NB4 (cell line): ENCODE measurements around the gene UNC13B.

ENCODE experiments used
- DNase-seq: peaks from one replicate; pipeline ENCODE4 v3.0.0; 2010; ENCODE audit warnings: low read depth
- H3K4me3 ChIP-seq: one replicate; pipeline ENCODE4 v1.5.1; 2011; ENCODE audit warnings: mild to moderate bottlenecking, low read depth, low read length, moderate library complexity
- MYC ChIP-seq: IDR thresholded peaks from 2 replicates; pipeline ENCODE4 v1.6.1; 2011; ENCODE audit warnings: low read depth, low read length
- POLR2A ChIP-seq: IDR thresholded peaks from 2 replicates; pipeline ENCODE4 v1.6.1; 2011; ENCODE audit warnings: mild to moderate bottlenecking; ENCODE audit not compliant: insufficient read length; ENCODE audit errors: extremely low read depth
- TF ChIP-seq, protein P1 (sequence below): IDR thresholded peaks from one replicate; pipeline ENCODE4 v1.5.1; 2012; ENCODE audit warnings: low read depth, low read length
- TF ChIP-seq, protein P2 (sequence below): IDR thresholded peaks from 2 replicates; pipeline ENCODE4 v1.6.1; 2011; ENCODE audit warnings: low read depth, low read length

The UNC13B gene

DNA sequence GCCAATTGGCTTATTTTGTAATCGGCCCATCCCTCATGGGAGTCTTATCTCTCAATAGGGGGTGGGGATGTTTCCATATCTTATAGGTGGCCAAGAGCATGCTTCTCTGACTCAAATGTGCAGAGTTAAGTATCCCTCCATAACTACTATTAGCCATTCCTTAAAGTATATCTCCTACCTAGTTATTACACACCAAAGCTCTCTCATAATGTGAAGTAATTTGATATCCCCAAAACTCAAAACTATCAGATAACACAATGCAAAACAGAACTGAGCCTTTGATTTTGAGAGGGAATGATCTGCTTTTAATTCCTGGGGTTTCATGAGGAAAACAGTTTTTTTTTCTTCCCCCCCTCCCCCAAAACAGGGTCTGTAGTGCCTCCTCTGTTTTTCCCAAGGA lies 28.4 kb downstream of the UNC13B start:
- no peak for DNase-seq
- TF ChIP-seq, protein P1, sequence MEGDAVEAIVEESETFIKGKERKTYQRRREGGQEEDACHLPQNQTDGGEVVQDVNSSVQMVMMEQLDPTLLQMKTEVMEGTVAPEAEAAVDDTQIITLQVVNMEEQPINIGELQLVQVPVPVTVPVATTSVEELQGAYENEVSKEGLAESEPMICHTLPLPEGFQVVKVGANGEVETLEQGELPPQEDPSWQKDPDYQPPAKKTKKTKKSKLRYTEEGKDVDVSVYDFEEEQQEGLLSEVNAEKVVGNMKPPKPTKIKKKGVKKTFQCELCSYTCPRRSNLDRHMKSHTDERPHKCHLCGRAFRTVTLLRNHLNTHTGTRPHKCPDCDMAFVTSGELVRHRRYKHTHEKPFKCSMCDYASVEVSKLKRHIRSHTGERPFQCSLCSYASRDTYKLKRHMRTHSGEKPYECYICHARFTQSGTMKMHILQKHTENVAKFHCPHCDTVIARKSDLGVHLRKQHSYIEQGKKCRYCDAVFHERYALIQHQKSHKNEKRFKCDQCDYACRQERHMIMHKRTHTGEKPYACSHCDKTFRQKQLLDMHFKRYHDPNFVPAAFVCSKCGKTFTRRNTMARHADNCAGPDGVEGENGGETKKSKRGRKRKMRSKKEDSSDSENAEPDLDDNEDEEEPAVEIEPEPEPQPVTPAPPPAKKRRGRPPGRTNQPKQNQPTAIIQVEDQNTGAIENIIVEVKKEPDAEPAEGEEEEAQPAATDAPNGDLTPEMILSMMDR, result no peak
- no peak for TF ChIP-seq POLR2A
- no peak overlapping the region for H3K4me3 ChIP-seq

DNA sequence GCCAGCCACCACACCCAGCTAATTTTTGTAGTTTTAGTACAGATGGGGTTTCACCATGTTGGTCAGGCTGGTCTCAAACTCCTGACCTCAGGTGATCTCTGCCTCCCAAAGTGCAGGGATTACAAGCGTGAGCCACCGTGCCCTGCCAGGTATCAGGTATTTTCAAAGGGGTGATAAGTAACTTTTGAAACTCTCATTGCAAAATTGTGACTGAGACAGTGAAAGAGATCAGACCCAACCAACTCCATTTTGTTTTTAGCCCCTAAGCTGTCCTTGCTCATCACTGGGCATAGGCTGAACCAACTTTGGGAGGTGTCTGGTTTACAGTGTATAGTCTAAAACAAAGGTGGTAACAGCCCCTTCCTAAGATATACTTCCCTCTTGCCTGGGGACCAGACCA lies 29.3 kb downstream of the UNC13B start:
- TF ChIP-seq POLR2A, result no peak
- TF ChIP-seq, protein P1, result no peak
- TF ChIP-seq, protein P2, sequence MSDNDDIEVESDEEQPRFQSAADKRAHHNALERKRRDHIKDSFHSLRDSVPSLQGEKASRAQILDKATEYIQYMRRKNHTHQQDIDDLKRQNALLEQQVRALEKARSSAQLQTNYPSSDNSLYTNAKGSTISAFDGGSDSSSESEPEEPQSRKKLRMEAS, result no peak
- no peak for TF ChIP-seq MYC
- no peak overlapping the region for H3K4me3 ChIP-seq
- DNase-seq, result no peak

DNA sequence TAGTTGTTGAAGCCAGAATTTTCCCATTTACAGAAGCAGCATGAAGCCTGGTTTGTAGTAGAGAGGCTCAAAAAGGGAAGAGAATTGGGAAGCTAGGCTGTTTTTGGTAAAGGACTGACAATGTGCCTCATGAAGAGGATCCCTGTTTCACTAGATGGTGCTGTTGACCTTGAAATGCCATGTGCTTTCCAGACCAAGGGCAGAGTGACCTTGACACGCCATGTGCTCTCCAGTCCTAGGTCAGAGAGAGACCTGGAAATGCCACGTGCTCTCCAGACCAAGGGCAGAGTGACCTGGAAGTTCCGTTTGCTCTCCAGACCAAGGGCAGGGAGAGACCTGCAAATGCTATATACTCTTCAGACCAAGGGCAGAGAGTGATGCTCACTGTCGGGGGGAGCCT lies 32.0 kb downstream of the UNC13B start:
- peak; percentile 39 for DNase-seq
- no peak overlapping the region for H3K4me3 ChIP-seq
- TF ChIP-seq POLR2A, result no peak
- TF ChIP-seq, protein P2, result peak; percentile 96
- peak; percentile 82 for TF ChIP-seq MYC
- TF ChIP-seq, protein P1, result no peak

DNA sequence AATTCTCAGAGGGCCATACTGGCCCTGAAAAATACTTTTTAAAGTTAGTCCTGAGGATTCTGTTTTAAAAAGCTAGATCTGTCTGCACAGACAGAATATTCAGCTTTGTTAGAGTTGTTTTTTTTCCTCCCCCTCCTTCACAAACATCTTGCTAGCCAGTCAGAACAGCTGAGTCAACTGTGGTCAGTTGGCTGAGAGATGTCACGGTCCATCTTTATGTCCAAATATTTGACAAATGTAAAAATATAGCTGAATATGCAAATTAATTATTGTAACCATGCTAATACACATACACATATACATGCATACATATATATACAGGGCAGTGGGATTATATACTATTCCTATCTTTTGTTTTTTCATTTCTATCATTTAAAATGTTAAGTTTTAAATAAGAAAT lies 33.9 kb downstream of the UNC13B start:
- DNase-seq, result no peak
- no peak overlapping the region for H3K4me3 ChIP-seq
- TF ChIP-seq MYC, result no peak
- no peak for TF ChIP-seq POLR2A
- TF ChIP-seq, protein P2, result no peak
- TF ChIP-seq, protein P1, result no peak

DNA sequence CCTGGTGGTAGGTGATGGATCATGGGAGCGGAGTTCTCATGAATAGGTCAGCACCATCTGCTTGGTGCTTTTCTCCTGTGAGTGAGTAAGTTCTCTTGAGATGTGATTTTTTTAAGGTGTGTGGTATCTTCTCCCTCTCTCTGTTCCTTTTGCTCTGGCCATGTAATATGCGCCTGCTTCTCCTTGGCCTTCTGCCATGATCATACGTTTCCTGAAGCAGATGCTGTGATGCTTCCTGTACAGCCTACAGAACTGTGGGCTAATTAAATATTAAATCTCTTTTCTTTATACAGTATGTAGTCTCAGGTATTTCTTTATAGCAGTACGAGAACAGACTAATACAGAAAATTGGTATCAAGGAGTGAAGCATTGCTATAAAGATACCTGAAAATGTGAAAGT lies 36.4 kb downstream of the UNC13B start:
- DNase-seq, result no peak
- no peak overlapping the region for H3K4me3 ChIP-seq
- TF ChIP-seq POLR2A, result no peak

DNA sequence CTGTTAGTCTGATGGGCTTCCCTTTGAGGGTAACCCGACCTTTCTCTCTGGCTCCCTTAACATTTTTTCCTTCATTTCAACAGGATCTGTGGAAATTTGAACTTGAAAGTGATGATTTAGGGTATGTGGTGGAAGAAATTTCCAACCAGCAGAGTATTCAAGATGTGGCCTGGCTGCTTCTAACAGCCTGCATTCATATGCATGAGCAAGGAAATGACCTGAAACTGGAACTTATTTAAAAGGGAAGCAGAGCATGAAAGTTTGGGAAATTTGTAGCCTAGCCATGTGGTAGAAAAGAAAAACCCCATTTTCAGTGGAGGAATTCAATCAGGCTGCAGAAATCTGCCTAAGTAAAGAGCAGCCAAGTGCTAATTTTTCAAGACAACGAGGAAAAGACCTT lies 41.7 kb downstream of the UNC13B start:
- no peak for DNase-seq
- no peak overlapping the region for H3K4me3 ChIP-seq
- TF ChIP-seq, protein P1, result no peak
- TF ChIP-seq POLR2A (no peak), MYC (no peak)
- TF ChIP-seq, protein P2, result no peak
